ENCODE measurements around the gene TNFAIP8L1.

DNA sequence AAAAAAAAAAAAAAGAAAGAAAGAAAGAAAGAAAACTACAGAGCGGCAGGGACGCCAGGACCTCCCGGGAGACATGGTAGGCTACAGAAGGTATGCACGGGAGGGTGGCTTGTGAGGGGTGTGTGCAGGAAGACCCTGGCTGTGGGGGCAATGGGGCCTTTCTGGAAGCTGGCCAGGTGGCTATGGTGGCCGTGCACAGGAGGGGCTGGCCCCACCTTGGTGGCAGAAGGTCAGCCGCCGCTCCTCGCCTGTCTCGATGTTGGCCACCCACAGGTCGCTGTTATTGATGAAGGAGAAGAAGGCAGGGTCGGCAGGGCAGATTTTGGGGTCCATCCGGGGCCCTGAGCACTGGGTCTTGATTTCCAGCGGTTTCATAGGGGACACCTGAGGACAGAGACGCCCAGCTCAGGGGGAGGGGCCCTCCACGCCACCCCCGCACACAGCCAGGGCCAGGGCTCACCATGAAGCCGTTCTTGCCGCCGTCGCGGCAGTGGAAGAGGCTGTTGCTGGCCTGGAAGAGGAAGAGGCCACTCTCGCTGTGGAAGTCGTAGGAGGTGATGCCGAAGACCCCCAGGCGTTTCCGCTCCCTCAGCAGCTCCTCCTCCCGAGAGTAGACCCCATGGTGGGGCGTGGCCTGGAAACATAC is 64.5 kb downstream of the TNFAIP8L1 start:
- TF ChIP-seq EZH2 (IDR thresholded peaks at IDR 0.05) (no peak), POLR2AphosphoS5 (IDR thresholded peaks at IDR 0.05; ENCODE audit: borderline replicate concordance, low read depth, low read length) (no peak)
